Stimulated activated CD8-positive, alpha-beta memory T cell treated with anti-CD3 and anti-CD28 coated beads, Interleukin-4, amount 100 ng/mL, for 24 hours (primary cell): ENCODE measurements around the gene PGAP3.
A peak's percentile ranks its signal among the peaks of the same experiment; 100 is the strongest.

Experiments used
- DNase-seq: peaks from one replicate; pipeline ENCODE4 v3.0.0-alpha.2; 2020; ENCODE audit warnings: low read depth

Gene PGAP3

DNA sequence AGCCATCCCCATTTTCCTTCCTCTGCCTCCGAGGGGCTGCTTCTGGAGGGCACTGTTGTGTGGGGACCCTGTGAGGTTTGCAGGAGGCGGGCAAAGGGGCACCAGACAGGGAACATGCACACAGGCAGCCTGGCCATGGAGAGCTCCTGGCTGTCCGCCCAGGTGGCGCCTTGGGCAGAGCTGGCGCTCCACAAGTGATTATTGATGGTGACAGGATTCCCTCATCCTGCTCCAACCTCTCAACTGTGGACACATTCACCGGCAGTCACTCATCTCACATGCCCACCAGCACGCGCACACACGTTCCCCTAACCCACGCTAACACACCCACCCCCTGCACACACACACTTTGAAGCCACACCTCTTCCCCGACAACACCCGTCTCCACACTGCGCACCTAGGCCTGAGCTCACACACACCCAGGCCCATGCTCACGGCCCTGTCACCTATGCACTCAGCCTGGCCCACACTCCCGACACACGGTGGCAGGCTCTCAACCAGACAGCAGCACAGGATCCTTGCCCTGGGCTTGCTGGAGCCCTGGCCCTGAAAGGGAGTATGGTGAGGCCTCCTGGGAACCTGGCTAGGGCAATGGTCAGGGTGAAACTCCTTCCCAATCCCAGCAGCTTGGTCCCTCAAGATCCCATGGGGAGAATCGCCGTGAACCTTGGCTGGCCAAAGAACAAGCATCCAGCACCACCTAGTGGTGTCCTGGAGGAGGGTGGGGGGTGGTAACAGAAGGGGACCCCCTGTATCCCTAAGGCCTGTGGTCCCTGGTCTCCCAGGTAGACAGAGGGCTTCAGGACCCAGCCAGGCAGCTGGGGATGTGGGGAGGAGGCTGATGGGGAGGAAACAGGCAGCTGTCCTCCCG is 16.0 kb downstream of the PGAP3 start:
- DNase-seq: no peak

DNA sequence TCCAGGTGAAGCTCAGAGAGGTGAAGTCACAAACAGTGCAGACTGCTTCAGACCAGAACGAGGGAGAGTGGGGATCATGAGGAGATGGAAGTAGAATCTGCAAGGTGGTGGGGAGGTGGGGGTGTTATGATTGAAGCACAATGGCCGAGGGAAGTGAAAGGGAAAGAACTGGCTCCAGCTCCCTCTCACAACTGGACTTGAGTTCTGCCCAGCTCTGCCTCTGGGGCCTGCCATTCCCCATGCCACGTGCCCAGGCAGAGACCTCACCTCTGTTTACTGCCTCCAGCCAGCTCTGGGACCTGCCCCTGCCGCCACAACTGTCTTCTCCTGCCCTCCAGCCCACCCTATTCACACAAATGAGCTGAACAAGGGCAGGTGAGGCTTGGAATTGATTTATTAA is 17.1 kb downstream of the PGAP3 start:
- DNase-seq: no peak

DNA sequence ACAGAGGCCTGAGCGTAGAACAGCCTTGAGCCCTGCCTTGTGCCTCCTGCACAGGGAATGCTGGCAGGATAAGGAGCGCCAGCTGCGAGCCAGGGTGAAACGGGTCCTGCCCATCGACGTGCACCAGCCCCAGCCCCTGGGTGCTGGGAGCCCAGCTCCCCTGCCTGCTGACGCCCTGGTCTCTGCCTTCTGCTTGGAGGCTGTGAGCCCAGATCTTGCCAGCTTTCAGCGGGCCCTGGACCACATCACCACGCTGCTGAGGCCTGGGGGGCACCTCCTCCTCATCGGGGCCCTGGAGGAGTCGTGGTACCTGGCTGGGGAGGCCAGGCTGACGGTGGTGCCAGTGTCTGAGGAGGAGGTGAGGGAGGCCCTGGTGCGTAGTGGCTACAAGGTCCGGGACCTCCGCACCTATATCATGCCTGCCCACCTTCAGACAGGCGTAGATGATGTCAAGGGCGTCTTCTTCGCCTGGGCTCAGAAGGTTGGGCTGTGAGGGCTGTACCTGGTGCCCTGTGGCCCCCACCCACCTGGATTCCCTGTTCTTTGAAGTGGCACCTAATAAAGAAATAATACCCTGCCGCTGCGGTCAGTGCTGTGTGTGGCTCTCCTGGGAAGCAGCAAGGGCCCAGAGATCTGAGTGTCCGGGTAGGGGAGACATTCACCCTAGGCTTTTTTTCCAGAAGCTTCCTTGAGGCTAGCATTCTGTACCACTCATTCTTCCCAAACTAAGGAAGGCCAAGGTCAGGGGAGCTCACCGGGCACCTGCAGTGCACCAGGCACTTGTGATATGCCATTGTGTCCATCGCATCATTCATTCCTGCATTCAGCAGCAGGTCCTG is 17.7 kb downstream of the PGAP3 start:
- no peak for DNase-seq

DNA sequence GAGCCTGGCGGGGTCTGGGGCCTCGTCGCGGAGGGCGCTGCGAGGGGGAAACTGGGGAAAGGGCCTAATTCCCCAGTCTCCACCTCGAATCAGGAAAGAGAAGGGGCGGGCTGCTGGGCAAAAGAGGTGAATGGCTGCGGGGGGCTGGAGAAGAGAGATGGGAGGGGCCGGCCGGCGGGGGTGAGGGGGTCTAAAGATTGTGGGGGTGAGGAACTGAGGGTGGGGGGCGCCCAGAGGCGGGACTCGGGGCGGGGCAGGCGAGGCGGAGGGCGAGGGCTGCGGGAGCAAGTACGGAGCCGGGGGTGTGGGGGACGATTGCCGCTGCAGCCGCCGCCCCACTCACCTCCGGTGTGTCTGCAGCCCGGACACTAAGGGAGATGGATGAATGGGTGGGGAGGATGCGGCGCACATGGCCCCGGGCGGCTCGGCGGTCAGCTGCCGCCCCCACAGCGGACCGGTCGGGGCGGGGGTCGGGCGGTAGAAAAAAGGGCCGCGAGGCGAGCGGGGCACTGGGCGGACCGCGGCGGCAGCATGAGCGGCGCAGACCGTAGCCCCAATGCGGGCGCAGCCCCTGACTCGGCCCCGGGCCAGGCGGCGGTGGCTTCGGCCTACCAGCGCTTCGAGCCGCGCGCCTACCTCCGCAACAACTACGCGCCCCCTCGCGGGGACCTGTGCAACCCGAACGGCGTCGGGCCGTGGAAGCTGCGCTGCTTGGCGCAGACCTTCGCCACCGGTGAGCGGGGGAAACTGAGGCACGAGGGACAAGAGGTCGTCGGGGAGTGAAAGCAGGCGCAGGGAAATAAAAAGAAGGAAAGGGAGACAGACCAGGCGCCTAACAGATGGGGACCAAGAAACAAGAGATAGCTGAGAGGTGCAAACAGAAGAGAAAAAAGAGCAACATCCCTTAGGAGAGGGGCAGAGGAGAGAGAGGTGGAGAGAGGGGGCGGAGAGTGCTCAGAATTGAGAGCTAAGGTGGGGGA is 19.6 kb downstream of the PGAP3 start, which contains the start of gene PNMT:
TSS of gene PNMT (plus strand) at position 509 of the 980 bp plus-strand sequence. CDS start at position 532, 23 bp downstream.
- peak; percentile 40 for DNase-seq

DNA sequence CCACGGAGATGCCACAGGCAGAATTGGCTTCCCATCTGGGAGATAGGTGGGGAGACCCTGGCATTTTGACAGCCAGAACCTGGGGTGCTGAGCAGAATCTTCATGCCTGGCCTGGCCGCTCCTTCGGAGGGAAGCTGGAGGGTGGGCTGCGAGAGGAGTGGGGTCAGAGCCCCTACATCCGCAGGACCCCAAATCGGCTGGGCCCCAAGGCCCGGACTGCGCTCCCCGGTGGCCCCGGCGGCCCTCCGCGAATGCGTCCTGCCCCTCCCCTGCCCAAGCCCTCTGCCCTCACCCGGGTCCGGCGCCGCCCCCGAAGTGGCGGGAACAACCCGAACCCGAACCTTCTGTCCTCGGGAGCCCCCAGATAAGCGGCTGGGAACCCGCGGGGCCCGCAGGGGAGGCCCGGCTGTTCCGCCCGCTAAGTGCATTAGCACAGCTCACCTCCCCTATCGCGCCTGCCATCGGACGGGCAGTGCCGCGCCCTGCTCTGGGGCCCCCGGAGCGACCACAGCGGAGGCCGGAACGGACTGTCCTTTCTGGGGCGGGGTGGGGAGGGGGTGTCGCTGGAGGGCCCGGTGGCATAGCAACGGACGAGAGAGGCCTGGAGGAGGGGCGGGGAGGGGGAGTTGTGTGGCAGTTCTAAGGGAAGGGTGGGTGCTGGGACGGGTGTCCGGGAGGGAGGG is 20.5 kb downstream of the PGAP3 start:
- DNase-seq: no peak

DNA sequence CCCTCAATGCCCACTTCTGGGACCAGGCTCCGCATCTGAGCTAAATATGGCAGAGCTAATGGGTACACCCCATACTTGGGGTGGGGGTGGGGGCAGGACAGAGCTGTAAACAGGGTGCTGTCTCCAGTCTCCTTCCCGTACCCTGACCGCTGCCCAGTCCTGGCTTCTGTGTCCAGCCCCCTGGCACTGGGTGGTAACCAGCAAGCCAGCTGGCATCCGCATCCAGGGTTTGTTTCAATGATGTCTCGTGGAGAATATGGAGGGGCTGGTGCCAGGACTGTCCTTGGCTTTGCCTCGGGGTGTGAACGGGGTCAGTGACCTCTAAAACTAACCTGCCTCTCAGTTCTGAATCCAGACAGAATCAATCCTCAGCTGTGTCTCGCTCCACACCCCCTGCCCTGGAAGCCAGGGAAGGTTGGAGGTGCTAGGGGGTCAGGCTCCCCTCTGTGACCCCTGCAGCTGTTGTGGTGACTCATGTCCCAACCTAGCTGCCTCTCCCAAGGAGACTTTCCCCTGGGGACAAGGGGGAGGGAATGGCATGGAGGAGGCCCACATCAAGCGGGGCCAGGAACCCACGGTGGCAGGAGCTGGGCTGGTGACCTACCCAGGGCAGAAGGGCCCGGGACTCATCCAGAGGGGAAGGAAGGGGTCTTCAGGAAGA is 21.1 kb downstream of the PGAP3 start:
- DNase-seq: no peak

DNA sequence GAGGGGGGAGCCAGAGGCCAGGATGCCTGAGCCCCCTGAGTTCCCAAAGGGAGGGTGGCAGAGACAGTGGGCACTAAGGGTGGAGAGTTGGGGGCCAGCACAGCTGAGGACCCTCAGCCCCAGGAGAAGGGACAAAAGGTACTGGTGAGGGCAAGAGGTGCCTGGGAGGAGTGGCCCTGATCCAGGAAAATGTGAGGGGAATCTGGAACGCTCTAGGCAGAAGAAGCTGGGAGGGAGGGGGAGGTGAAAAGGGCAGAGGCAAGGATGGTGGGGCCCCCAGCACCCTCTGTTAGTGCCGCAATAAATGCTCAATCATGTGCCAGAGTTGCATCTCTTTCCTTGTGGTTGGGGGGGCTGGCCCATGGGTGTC is 21.6 kb downstream of the PGAP3 start:
- DNase-seq: no peak

DNA sequence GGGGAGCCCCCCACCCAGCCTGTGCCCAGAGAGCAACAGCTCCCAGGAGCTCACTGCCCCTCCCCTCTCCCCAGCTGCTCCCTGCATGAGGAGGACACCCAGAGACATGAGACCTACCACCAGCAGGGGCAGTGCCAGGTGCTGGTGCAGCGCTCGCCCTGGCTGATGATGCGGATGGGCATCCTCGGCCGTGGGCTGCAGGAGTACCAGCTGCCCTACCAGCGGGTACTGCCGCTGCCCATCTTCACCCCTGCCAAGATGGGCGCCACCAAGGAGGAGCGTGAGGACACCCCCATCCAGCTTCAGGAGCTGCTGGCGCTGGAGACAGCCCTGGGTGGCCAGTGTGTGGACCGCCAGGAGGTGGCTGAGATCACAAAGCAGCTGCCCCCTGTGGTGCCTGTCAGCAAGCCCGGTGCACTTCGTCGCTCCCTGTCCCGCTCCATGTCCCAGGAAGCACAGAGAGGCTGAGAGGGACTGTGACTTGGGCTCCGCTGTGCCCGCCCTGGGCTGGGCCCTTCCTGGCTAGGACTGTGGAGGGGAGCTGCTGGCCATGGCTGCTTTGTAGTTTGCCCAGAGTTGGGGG is 22.1 kb downstream of the PGAP3 start:
- DNase-seq: no peak

DNA sequence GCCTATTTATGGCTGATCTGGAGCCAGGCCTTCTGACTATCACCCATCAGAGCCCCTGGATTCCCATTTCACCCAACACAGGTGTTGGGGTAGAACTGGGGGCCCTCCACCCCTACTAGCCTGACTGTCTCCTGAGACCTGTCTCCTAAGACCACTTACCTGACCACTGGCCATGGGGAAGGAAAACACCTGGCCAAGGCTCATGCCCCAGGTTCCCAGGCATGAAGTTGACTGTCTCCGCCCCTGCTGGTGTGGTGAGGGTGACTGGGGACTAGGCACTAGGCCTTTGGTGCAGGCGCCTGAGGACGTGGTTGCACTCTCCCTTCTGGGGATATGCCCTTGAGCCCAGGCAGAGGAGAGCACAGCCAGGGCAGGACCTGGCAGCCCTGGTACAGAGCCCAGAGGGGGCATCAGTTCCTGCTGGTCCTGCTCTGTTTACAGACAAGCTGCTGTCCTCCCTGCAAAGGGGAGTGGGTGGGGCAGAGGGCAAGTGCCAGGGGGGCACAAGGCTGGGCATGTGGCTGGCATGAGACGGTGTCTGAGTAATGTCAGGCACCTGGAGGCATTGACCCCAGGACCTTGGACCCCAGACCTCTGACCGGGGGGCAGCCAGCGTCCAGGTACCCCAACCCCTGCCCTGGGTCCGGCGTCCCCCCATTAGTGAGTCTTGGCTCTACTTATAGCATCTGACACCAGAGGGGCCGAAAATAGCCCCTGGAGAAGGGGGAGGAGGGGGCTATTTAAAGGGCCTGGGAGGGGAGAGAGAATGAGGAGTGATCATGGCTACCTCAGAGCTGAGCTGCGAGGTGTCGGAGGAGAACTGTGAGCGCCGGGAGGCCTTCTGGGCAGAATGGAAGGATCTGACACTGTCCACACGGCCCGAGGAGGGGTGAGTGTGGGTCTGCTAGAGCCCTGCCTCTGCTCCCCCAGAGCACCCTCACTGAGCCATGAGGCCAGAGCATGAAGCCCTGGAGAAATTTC is 23.0 kb downstream of the PGAP3 start, which contains the start of gene TCAP:
TSS of gene TCAP (plus strand) at position 769 of the 981 bp plus-strand sequence. CDS start at position 780, 11 bp downstream.
- no peak for DNase-seq

DNA sequence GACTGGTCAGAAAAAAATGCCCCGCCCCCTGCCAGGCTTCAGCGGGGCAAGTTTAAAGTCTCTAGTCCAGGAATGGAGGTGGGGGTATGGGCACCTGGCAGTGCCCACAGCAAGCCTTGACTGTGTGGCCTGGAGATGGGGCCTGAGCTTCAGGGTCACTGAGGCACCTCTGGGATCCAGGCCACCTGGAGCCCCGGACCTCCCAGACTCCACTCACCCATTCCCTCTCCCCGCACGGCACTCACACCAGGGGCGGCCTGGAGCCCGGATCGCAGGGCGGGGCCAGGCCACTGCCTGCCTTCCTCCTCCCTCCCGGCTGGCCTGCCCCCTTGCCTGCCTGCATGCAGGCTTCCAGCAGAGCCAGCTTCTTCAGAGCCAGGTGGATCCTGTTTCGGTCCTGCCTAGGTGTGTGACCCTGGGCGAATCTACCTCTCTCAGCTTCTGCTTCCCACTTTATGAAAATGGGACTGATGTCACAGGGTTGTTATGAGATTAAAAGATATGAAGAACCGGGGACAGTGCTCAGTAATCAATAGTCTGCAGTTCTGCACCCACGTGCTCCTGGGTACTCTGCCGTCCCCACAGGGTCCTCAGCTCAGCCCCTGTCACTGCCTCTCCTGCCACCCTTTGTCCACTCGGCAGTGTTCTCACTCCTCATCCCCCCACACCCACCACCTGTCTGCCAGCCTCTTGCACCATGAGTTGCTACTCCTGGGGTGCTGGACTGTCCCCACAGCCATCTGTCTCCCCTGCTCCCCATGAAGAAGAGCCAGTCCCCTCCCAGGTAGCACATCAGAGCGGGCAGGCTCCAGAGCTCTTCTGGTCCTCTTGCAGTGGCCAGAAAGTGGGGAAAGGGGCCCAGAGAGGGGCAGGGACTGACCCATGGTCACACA is 23.9 kb downstream of the PGAP3 start:
- no peak for DNase-seq

DNA sequence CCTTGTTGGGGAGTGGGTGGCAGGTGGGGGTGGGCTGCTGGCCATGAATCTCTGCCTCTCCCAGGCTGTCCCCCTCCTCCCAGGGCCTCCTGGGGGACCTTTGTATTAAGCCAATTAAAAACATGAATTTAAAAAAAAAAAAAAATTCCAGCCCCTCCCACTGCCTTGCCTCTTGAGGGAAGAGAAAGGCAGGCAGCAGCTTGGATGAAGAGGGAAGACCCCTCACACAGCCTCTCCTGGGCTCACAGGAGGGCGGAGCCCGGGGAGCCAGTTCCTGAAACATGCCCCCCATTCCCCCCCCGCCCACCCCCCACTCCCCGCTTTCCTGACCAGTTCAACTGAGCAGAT is 24.5 kb downstream of the PGAP3 start:
- no peak for DNase-seq

DNA sequence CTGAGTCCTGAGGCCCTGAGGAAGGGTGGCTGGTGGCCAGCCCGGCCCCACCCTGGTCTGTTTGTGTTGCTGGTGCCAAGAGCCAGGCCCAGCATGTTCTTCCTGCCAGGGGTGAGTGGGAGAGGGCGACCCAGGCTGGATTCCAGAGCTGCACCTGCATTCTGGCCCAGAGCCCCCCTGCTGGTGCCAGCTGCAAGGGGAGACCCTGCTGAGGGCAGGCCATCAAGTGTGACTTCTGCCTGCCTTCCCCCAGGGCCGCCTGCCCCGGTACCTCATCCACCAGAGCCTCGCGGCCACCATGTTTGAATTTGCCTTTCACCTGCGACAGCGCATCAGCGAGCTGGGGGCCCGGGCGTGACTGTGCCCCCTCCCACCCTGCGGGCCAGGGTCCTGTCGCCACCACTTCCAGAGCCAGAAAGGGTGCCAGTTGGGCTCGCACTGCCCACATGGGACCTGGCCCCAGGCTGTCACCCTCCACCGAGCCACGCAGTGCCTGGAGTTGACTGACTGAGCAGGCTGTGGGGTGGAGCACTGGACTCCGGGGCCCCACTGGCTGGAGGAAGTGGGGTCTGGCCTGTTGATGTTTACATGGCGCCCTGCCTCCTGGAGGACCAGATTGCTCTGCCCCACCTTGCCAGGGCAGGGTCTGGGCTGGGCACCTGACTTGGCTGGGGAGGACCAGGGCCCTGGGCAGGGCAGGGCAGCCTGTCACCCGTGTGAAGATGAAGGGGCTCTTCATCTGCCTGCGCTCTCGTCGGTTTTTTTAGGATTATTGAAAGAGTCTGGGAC is 25.1 kb downstream of the PGAP3 start:
- DNase-seq: no peak

DNA sequence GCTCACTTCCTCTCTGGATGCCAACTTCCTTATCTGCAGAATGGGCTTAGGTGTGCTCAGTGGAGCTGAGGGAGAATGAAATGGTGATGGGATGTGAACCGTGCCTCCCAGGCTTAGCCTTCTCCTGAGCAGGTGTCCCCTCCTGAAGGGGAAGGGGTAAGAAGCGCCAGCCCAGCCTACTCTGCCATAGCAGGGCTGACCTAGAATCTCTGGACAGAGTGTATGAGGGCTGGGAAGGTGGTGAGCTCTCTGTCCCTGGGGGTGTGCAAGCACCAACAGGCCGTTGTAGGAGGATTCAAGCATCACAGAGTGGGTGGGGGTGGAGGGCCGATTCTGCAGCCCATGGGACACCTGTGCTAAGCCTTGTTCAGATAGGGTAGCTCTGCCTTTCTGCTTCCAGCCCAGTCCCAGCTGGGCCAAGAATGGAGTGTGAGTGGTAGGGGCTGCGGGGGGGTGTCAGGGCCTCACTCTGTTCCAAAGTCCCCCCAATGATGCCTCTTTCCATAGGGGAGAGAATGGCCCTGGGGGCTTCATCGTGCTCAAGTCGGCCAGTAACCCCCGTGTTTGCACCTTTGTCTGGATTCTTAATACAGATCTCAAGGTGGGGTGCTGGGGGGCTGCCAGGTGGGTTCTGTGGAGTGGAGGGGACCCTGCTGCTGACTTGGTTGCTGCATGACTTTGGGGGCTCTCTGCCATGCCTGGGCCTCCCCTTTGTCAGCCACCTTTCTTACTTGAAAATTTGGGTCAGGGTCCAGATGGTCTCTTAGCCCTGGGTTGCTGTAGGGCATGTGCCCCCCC is 25.9 kb downstream of the PGAP3 start:
- DNase-seq: no peak

DNA sequence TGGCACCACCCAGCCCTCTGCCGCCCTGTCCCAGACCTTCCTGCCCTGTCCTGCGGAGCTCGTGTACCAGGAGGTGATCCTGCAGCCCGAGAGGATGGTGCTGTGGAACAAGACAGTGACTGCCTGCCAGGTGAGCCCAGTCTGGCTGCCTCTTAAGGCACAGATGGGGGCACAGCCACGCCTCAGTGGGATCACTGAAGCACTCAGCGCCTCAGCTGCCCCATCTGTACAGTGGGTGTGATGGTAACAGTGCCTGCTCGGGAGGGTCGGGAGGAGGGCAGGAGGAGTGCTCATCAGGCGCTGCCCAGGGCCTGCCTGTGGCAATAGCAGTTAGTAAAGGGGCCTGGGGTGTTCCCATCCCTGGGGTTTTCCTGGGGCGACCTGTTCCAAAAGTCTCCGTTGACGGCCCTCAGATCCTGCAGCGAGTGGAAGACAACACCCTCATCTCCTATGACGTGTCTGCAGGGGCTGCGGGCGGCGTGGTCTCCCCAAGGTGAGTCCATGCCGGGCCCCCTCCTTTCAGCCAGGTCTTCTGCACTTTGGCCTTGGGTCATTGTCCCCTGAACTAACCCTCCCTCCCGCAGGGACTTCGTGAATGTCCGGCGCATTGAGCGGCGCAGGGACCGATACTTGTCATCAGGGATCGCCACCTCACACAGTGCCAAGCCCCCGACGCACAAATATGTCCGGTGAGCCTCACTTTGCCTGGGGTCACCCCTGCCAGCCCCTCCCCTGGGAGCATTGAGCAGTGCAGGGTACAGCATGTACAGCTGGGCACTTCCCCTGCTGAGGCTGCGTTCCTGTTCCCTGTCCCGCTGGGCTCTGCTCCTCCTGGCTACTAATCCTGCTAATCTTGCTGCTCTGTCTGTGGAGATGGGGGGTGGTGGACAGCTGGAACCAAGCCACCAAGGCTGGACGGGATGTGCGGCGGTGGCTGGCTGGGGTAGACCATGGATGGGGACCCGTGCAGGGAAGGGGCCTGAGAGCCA is 27.2 kb downstream of the PGAP3 start:
- no peak for DNase-seq

DNA sequence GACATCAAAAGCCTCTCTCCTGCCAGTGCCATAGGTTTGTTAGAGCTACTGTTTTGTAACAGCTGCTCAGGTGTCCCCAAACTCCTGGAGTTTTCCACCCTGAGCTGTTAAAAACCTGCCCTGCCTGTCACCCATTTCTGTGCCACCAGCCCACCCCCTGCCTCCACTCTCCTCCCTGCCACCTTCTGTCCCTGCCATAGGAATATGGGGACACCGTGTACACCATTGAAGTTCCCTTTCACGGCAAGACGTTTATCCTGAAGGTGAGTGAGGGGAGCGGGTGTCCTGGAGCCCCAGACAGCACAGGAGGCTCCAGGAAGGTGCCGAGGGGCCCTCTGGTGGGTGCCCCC is 27.9 kb downstream of the PGAP3 start:
- DNase-seq: no peak
